HG02884 (cell line): ENCODE data around the gene ZNF799.
"Not testable (repeated sequence)": the region's sequence is repeated elsewhere in the genome, so short reads cannot be mapped to it uniquely, and the experiment has no call there.

Experiments used
- ATAC-seq: cut with Tn5 transposase; IDR thresholded peaks from one replicate; pipeline ENCODE4 v1.9.1; 2021; ENCODE audit warnings: mild to moderate bottlenecking, moderate library complexity; ENCODE audit not compliant: unreplicated experiment

Gene ZNF799

GRCh38 chr19:12364391-12365235, 36.5 kb downstream of the ZNF799 start:
- ATAC-seq, result no peak

DNA sequence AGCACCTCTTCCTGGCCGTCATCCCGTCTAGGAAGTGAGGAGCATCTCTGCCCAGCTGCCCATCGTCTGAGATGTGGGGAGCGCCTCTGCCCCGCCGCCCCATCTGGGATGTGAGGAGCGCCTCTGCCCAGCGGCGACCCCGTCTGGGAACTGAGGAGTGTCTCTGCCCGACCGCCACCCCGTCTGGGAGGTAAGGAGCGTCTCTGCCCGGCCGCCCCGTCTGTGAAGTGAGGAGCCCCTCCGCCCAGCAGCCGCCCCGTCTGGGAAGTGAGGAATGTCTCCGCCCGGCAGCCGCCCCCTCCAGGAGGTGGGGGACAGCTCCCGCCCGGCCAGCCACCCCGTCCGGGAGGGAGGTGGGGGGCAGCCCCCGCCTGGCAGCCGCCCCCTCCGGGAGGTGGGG, 38.8 kb downstream of the ZNF799 start:
- ATAC-seq, result not testable (repeated sequence)

DNA sequence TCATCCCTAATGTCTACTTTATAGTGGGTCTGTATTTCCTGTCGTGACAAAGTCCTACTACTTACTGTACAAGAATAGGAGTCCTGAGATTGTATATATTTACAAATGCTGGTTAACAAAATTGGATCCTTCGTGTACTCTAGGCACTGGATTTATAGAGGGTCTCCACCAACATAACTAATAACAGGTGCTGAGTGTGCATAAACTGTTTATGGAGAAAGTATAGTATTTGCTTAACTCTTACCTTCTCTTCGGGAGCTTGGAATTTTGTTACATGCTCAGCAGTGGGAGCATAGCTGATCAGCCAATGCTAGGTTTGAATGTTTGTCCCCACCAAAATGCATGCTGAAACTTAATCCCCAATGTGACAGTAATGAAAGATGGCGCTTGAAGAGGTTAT, 47.7 kb downstream of the ZNF799 start:
- ATAC-seq, result no peak

DNA sequence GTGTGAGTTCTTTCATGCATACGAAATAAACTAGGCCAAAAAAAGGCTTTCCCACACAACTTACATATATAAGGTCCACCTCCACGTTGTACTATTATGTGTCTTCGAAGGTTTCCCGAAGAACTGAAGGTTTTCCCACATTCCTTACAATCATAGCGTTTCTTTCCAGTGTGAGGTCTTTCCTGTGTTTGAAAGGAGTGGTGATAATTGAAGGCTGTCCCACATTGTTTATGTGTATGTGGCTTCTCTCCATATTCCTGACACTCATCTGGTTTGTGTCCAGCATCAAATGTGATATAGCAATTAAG, 50.2 kb downstream of the ZNF799 start:
- no peak for ATAC-seq

GRCh38 chr19:12350185-12350889, 50.7 kb downstream of the ZNF799 start:
- ATAC-seq, result no peak

GRCh38 chr19:12346896-12347295, 54.2 kb downstream of the ZNF799 start:
- no peak for ATAC-seq

DNA sequence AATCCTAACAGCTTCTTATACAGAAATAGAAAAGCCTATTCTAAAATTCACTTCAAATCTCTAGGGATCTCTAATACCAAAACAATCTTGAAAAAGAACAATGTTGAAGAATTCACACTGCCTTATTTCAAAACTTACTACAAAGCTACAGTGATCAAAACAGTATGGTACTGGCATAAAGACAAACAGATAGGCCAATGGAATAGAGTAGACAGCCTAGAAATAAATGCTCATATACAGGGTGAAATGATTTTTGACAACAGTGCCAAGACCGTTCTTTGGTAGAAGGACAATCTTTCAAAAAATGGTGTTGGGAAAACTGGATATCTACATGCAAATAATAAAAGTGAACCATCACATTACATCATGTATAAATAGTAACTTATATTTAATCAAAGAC, 55.9 kb downstream of the ZNF799 start:
- no peak for ATAC-seq
